ENCODE results near the gene HTR3D.
"Not testable (repeated sequence)": the region's sequence is repeated elsewhere in the genome, so short reads cannot be mapped to it uniquely, and the experiment has no call there.

HTR3D gene

GRCh38 chr3:184005941-184006507 lies 25.5 kb upstream of the HTR3D start:
- peak; percentile 87 for TF ChIP-seq JUND (IDR thresholded peaks at IDR 0.05; ENCODE audit: low read depth)
- in situ Hi-C loops (cut with HindIII; ENCODE audit: low pct_unique_long_range_greater_than_20kb, low sequenced_read_pairs), result no loop called here
- DNase-seq (ENCODE audit: low read depth in 1 of 2, low spot score in 1 of 2), result peak; percentile 74 to 97

DNA sequence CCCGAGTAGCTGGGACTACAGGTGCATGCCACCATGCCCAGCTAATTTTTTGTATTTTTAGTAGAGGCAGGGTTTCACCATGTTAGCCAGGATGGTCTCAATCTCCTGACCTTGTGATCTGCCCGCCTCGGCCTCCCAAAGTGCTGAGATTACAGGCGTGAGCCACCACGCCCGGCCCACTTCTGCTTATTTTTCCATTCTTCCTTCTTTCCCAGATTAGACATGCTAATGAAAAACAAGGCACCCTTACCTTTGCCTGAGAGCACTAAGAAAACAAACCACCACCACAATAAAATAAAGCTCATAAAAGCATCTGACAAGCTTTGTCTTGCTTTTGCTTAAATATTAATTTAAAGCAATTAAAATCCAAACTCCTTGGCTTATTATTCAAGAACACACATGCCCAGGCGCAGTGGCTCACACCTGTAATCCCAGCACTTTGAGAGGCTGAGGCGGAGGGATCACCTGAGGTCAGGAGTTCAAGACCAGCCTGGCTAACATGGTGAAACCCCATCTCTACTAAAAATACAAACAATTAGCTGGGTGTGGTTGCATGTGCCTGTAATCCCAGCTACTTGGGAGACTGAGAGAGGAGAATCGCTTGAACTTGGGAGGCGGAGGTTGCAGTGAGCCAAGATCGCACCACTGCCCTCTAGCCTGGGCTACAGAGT lies 24.3 kb upstream of the HTR3D start:
- in situ Hi-C loops (cut with HindIII; ENCODE audit: low pct_unique_long_range_greater_than_20kb, low sequenced_read_pairs); DNase-seq (ENCODE audit: low read depth in 1 of 2, low spot score in 1 of 2): not testable (repeated sequence)

- peak; percentile 49 to 99 for DNase-seq (ENCODE audit: low read depth in 1 of 2, low spot score in 1 of 2)
- TF ChIP-seq JUND (IDR thresholded peaks at IDR 0.05; ENCODE audit: low read depth), result peak; percentile 98
- in situ Hi-C loops (cut with HindIII; ENCODE audit: low pct_unique_long_range_greater_than_20kb, low sequenced_read_pairs), result no loop called here
Measured at GRCh38 chr3:184008161-184008560, 23.4 kb upstream of the HTR3D start.

- DNase-seq (ENCODE audit: low read depth in 1 of 2, low spot score in 1 of 2), result peak in 1 of 2 experiments; percentile 99
- in situ Hi-C loops (cut with HindIII; ENCODE audit: low pct_unique_long_range_greater_than_20kb, low sequenced_read_pairs), result no loop called here
- TF ChIP-seq JUND (IDR thresholded peaks at IDR 0.05; ENCODE audit: low read depth), result peak; percentile 100
Measured at GRCh38 chr3:184011230-184011876, 20.2 kb upstream of the HTR3D start.

DNA sequence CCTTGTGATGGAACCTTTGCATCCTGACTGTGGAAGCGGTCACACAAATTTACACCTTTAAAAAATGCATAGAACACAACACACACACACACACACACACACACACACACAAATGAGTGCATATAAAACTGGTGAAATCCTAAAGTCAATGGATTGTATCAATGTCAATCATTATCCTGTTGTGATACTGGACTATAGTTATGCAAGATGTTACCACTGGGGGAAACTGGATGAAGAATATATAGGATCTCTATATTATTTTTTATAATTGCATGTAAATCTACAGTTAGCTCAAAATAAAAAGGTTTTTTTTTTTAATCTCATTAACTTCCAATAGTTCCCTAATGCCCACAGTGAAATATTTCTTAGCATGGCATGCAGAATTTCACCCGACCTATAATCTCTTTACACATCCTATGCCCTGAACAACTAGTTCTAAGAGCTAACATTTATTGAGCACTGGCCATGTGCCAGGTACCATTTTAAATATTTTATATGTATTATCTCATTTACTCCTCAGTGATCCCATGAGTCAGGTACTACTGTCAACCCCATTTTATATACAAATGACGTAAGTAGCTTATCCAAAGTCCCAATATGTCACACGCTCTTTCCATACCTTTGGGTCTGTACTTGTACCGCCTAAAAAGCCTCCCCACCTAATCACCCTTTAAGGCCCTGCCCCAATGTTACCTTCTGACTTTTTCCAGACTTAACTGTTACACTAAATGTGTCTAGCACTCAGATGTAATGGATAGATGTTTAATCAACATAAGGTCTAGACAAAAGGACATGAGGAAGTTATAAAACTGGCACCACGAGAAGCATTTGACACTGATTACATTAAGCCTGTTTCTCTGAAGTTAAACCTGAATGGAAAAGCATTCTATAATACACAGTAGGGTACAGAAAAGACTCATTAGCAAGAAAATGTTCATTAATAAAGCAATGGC lies 19.3 kb upstream of the HTR3D start:
- in situ Hi-C loops (cut with HindIII; ENCODE audit: low pct_unique_long_range_greater_than_20kb, low sequenced_read_pairs), result no loop called here
- peak; percentile 74 for TF ChIP-seq JUND (IDR thresholded peaks at IDR 0.05; ENCODE audit: low read depth)
- peak in 1 of 2 experiments; percentile 76 for DNase-seq (ENCODE audit: low read depth in 1 of 2, low spot score in 1 of 2)

DNA sequence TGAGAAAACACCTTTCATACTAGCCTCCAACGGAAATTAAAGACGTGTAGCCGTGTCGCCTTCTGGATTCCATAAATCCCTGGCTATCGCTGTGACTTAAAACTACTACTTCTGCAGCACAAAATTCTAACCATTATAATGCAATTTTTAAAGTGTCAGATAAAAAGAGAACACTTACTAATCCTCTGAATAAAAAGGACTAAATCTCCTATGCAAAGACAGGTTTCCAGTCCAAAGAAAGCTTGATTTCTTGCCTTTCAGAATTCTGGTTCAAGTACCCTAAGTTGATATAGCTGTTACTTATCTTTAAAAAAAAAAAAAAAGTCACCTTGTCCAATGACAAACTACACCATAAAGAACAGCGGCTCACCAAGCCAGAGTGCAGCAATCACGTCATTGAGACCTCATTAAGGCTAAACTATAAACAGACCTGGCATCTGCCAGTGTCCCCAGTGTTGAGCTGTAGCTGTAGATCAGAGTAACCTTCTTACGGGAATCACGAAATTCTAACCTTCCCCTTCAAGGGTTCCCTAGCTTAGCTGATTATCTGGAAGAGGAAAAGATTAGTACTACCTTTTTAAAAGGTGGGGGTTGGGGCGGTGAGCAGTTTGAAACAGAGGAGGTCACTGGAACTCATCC lies 16.0 kb upstream of the HTR3D start:
- no peak for TF ChIP-seq JUND (IDR thresholded peaks at IDR 0.05; ENCODE audit: low read depth)
- no peak for DNase-seq (ENCODE audit: low read depth in 1 of 2, low spot score in 1 of 2)
- in situ Hi-C loops (cut with HindIII; ENCODE audit: low pct_unique_long_range_greater_than_20kb, low sequenced_read_pairs), result no loop called here

- in situ Hi-C loops (cut with HindIII; ENCODE audit: low pct_unique_long_range_greater_than_20kb, low sequenced_read_pairs), result no loop called here
- no peak for DNase-seq (ENCODE audit: low read depth in 1 of 2, low spot score in 1 of 2)
- TF ChIP-seq JUND (IDR thresholded peaks at IDR 0.05; ENCODE audit: low read depth), result no peak
Measured at GRCh38 chr3:184016169-184016570, 15.4 kb upstream of the HTR3D start.

- DNase-seq (ENCODE audit: low read depth in 1 of 2, low spot score in 1 of 2), result peak; percentile 78 to 84
- in situ Hi-C loops (cut with HindIII; ENCODE audit: low pct_unique_long_range_greater_than_20kb, low sequenced_read_pairs), result no loop called here
- no peak for TF ChIP-seq JUND (IDR thresholded peaks at IDR 0.05; ENCODE audit: low read depth)
Measured at GRCh38 chr3:184016811-184017671, 14.5 kb upstream of the HTR3D start.

- in situ Hi-C loops (cut with HindIII; ENCODE audit: low pct_unique_long_range_greater_than_20kb, low sequenced_read_pairs), result no loop called here
- peak; percentile 97 to 98 for DNase-seq (ENCODE audit: low read depth in 1 of 2, low spot score in 1 of 2)
- TF ChIP-seq JUND (IDR thresholded peaks at IDR 0.05; ENCODE audit: low read depth), result no peak
Measured at GRCh38 chr3:184017672-184018423, 13.7 kb upstream of the HTR3D start, which contains the start of gene ABCC5. ABCC5 (minus strand) TSS chr3:184017884; CDS start chr3:184014392, 3,492 bp downstream.

DNA sequence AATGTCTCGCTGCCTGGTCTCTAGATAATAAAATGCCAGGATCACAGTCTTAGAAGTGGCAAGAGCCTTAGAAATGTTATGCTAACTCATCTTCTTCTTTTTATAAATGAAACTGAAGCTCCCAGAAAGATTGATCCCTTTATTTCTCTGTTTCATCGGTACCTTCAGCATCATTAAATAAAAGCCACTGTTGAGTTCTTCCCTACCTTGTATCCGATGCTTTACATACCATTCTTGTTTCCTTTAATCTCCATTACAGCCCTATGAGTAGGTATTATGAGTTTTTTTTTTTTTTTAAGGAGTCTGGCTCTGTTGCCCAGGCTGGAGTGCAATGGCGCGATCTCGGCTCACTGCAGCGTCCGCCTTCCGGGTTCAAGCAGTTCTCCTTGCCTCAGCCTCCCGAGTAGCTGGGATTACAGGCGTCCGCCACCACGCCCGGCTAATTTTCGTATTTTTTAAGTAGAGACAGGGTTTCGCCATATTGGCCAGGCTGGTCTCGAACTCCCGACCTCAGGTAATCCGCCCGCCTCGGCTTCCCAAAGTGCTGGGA lies 13.0 kb upstream of the HTR3D start:
- TF ChIP-seq JUND (IDR thresholded peaks at IDR 0.05; ENCODE audit: low read depth), result no peak
- in situ Hi-C loops (cut with HindIII; ENCODE audit: low pct_unique_long_range_greater_than_20kb, low sequenced_read_pairs), result no loop called here
- no peak for DNase-seq (ENCODE audit: low read depth in 1 of 2, low spot score in 1 of 2)
